ENCODE measurements around the gene FAM20A.
A peak's percentile ranks its signal among the peaks of the same experiment; 100 is the strongest.
"Not testable (repeated sequence)": the region's sequence is repeated elsewhere in the genome, so short reads cannot be mapped to it uniquely, and the experiment has no call there.

The FAM20A gene

GRCh38 chr17:68497885-68498319 is 103.3 kb downstream of the FAM20A start:
- in situ Hi-C loops (cut with MboI; ENCODE audit: low sequenced_read_pairs, unreplicated experiment), result no loop called here
- no peak for TF ChIP-seq CTCF (IDR thresholded peaks at IDR 0.05; ENCODE audit: borderline replicate concordance, control extremely low read depth, extremely low read depth, insufficient read depth, missing control alignments)
- peak; percentile 80 for DNase-seq (ENCODE audit: low spot score)

- no peak for TF ChIP-seq CTCF (IDR thresholded peaks at IDR 0.05; ENCODE audit: borderline replicate concordance, control extremely low read depth, extremely low read depth, insufficient read depth, missing control alignments)
- in situ Hi-C loops (cut with MboI; ENCODE audit: low sequenced_read_pairs, unreplicated experiment), result no loop called here
- DNase-seq (ENCODE audit: low spot score), result no peak
These were observed 106.1 kb downstream of the FAM20A start for GRCh38 chr17:68495081-68495480.

DNA sequence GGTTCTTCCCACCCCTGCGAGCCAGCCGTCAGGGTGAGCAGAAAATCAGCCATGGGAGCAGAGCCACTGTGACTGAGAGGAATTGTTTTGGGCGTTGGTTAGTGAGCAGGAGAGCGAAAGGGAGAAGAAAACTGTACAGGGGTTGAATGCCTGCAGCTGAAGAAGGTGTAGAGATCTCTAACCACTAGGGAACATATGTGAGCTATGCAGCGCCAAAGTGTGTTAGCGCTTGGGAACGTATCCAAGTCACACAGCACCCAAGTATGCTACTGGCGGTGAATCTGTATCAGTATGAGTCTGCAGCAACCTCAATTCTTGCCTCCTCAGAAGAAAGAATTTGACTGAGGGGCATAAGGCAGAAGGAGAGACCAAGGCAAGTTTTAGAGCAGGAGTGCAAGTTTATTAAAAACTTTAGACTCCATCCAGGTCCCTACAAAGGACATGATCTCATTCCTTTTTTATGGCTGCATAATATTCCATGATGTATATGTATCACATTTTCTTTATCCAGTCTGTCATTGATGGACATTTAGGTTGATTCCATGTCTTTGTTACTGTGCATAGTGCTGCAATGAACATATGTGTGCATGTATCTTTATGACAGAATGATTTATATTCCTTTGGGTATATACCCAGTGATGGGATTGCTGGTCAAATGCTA is 108.6 kb downstream of the FAM20A start:
- in situ Hi-C loops (cut with MboI; ENCODE audit: low sequenced_read_pairs, unreplicated experiment); DNase-seq (ENCODE audit: low spot score): not testable (repeated sequence)

DNA sequence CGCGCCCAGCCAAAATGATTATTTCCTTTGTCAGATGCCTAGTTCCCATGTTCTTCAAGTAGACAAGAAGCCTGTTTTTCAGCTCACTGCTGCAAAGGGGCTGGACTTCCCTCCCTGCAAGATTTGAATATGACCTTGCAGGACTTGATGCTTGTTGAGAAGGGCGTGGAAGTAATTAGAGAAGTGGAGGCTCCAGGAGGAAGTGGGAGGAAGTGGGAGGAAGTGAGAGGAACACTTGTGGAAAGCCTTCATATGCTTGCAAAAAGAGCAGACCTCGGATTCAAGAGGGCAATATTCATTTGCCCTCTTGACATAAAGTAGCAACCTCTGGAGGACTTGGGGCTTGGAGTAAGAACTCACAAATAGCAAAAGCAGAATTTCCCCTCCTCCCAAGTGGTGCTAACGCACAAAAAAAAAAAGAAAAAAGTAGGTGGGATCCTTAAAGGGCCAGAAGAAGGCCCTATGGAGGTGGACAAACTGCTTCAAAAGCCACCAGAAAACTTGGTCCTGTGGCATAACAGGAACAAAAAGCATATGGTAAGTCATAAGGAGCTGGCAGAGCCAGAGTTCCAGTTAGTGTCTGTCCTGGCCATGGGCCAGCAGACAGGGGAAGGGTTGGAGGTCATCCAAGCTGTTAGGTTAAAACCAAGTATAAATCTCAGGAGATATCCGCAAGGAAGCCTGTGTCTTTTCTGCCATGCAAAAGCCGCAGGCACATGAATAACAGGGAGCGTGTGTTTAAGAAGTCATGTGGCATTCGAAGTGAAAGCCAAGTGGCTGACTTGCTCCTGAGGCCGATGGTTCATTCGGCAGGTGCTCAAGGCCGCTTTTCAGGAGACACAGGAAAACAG is 109.6 kb downstream of the FAM20A start:
- no peak for DNase-seq (ENCODE audit: low spot score)
- in situ Hi-C loops (cut with MboI; ENCODE audit: low sequenced_read_pairs, unreplicated experiment), result no loop called here

GRCh38 chr17:68489919-68490318 is 111.2 kb downstream of the FAM20A start:
- no peak for TF ChIP-seq CTCF (IDR thresholded peaks at IDR 0.05; ENCODE audit: borderline replicate concordance, control extremely low read depth, extremely low read depth, insufficient read depth, missing control alignments)
- DNase-seq (ENCODE audit: low spot score), result no peak
- in situ Hi-C loops (cut with MboI; ENCODE audit: low sequenced_read_pairs, unreplicated experiment), result no loop called here

More for the DNA sequence above, 109.6 kb downstream of the FAM20A start:
- TF ChIP-seq CTCF (IDR thresholded peaks at IDR 0.05; ENCODE audit: borderline replicate concordance, control extremely low read depth, extremely low read depth, insufficient read depth, missing control alignments), result no peak
